Stimulated activated naive B cell treated with anti-CD40 and anti-IgM and Interleukin-4, amounts not matched to agents 10 μg/mL and 1 μg/mL and 100 μg/mL, for 72 hours (primary cell): ENCODE measurements around the gene TBC1D1.
A peak's percentile ranks its signal among the peaks of the same experiment; 100 is the strongest.

ENCODE experiments used
- ATAC-seq, 2 donors: fragments of 150-1000 bp; cut with Tn5 transposase; replicated peaks; 2 replicates each; pipeline ENCODE4 v1.10.0; 2021; ENCODE audit warnings: moderate library complexity in 1 of 2
- DNase-seq: peaks from one replicate; pipeline ENCODE4 v3.0.0; 2021
- H3K27ac Mint-ChIP-seq: one replicate; pipeline ENCODE4 v1.8.0; 2022; ENCODE audit warnings: mild to moderate bottlenecking, mixed read lengths
- H3K27me3 Mint-ChIP-seq, 2 donors: one replicate each; pipeline ENCODE4 v1.8.0; 2022; ENCODE audit warnings: mixed read lengths in 2 of 2
- H3K36me3 Mint-ChIP-seq, 2 donors: one replicate each; pipeline ENCODE4 v1.8.0; 2022; ENCODE audit warnings: mixed read lengths in 2 of 2, mild to moderate bottlenecking in 1 of 2
- H3K4me1 Mint-ChIP-seq, 2 donors: one replicate each; pipeline ENCODE4 v1.8.0; 2022; ENCODE audit warnings: mixed read lengths in 2 of 2, mild to moderate bottlenecking in 1 of 2
- H3K4me3 Mint-ChIP-seq, 2 donors: one replicate each; pipeline ENCODE4 v1.8.0; 2022; ENCODE audit warnings: mild to moderate bottlenecking in 2 of 2, mixed read lengths in 2 of 2, moderate library complexity in 1 of 2
- H3K9me3 Mint-ChIP-seq, 2 donors: one replicate each; pipeline ENCODE4 v1.8.0; 2022; ENCODE audit warnings: mixed read lengths in 2 of 2, mild to moderate bottlenecking in 1 of 2

TBC1D1 gene

GRCh38 chr4:38084877-38085711 lies 194.2 kb downstream of the TBC1D1 start:
- Mint-ChIP-seq H3K4me3 (no peak overlapping the region), H3K36me3 (peaks cover 30 to 34% of the 10 kb centered on the region in 2 donors), H3K9me3 (no peaks in the 10 kb centered on the region), H3K27me3 (no peaks in the 10 kb centered on the region), H3K27ac (no peak overlapping the region), H3K4me1 (peaks cover 14 to 24% of the 10 kb centered on the region in 2 donors)
- DNase-seq (no peak), ATAC-seq (no peak)

- H3K9me3 Mint-ChIP-seq: no peaks in the 10 kb centered on the region
- H3K4me3 Mint-ChIP-seq: no peak overlapping the region
- ATAC-seq (no peak), DNase-seq (no peak)
- H3K4me1 Mint-ChIP-seq: peaks cover 13 to 22% of the 10 kb centered on the region in 2 donors
- peaks cover 32 to 34% of the 10 kb centered on the region in 2 donors for H3K36me3 Mint-ChIP-seq
- no peaks in the 10 kb centered on the region for H3K27me3 Mint-ChIP-seq
- no peak overlapping the region for H3K27ac Mint-ChIP-seq
These were observed 194.9 kb downstream of the TBC1D1 start for GRCh38 chr4:38085751-38086150.

DNA sequence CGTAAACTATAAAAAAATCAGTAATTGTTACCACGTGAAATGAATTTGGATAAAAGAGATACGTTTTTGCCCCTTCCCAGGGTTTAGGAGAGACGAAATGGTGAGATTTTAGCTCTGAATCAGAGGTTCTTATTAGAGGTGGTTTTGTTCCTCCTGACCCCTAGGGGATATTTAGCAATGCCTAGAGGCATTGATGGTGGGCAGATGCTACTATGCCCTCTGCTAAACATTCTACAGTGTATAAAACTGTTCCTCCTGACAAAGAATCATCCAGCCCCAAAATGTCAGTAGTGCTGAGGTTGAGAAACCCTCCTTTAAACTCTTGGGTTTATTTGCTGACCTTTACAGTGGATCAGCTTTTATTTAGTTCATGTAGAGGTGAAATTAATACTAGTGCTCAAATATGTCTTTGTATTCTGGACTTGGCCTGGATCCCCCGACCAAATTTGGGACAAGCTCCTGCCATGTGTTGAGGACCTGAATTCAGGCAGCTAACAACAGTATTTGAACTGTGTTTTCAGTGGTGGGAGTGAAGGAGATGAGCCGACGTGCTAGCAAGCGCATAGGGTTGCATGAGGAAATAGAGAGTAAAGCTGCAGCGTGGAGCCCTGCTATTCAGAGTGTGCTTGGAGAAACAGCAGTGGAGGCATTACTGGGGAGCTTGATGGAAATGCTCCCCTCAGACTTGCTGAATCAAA lies 195.4 kb downstream of the TBC1D1 start:
- Mint-ChIP-seq H3K4me3 (no peak overlapping the region), H3K4me1 (peaks cover 10 to 22% of the 10 kb centered on the region in 2 donors), H3K36me3 (peaks cover 34 to 35% of the 10 kb centered on the region in 2 donors)

GRCh38 chr4:38086849-38087226 lies 196.0 kb downstream of the TBC1D1 start:
- no peaks in the 10 kb centered on the region for H3K27me3 Mint-ChIP-seq
- H3K4me1 Mint-ChIP-seq: peaks cover 10 to 25% of the 10 kb centered on the region in 2 donors
- DNase-seq (no peak), ATAC-seq (no peak)
- H3K27ac Mint-ChIP-seq: no peak overlapping the region
- H3K36me3 Mint-ChIP-seq: peaks cover 37 to 38% of the 10 kb centered on the region in 2 donors
- no peaks in the 10 kb centered on the region for H3K9me3 Mint-ChIP-seq
- no peak overlapping the region for H3K4me3 Mint-ChIP-seq

More for the DNA sequence above, 195.4 kb downstream of the TBC1D1 start:
- no peak for ATAC-seq
- Mint-ChIP-seq H3K9me3 (no peaks in the 10 kb centered on the region), H3K27ac (peak overlapping the region; percentile 25), H3K27me3 (no peaks in the 10 kb centered on the region)
- no peak for DNase-seq

GRCh38 chr4:38088321-38088720 lies 197.4 kb downstream of the TBC1D1 start:
- Mint-ChIP-seq H3K36me3 (peaks cover 37 to 38% of the 10 kb centered on the region in 2 donors), H3K4me1 (peaks cover 6 to 16% of the 10 kb centered on the region in 2 donors), H3K9me3 (no peaks in the 10 kb centered on the region), H3K27me3 (no peaks in the 10 kb centered on the region), H3K4me3 (no peak overlapping the region), H3K27ac (no peak overlapping the region)
- DNase-seq (no peak), ATAC-seq (no peak)

- Mint-ChIP-seq H3K27ac (no peak overlapping the region), H3K9me3 (no peaks in the 10 kb centered on the region), H3K36me3 (peaks cover 37 to 38% of the 10 kb centered on the region in 2 donors), H3K27me3 (no peaks in the 10 kb centered on the region), H3K4me1 (peaks cover 6 to 16% of the 10 kb centered on the region in 2 donors), H3K4me3 (no peak overlapping the region)
- DNase-seq (no peak), ATAC-seq (no peak)
These were observed 199.1 kb downstream of the TBC1D1 start for GRCh38 chr4:38089961-38090360.

GRCh38 chr4:38090455-38091246 lies 199.8 kb downstream of the TBC1D1 start:
- DNase-seq (no peak), ATAC-seq (peak in 1 of 2 donors; percentile 19)
- Mint-ChIP-seq H3K36me3 (peaks cover 42 to 43% of the 10 kb centered on the region in 2 donors), H3K4me3 (no peak overlapping the region), H3K4me1 (peaks cover 6 to 16% of the 10 kb centered on the region in 2 donors), H3K27ac (no peak overlapping the region), H3K9me3 (no peaks in the 10 kb centered on the region), H3K27me3 (no peaks in the 10 kb centered on the region)

DNA sequence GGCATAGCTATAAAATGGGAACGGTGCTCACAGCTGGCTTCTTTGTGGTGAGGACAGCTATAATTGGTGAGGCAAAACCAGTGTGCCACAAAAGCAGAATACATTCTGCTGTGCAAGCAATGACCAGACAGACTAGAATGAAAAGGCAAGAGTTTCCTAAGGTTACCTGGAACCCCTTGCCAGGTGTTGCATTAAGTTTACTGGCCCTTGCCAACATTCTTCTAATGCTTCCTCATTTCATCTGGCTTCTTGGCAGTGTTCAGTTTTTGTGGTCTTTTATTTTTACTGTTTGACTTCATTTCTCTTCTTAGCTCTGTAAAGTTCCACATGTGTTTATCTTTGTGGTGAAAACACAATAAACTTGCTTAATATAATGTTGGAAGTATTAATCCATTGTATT lies 200.8 kb downstream of the TBC1D1 start:
- H3K36me3 Mint-ChIP-seq: peaks cover 43 to 44% of the 10 kb centered on the region in 2 donors
- H3K9me3 Mint-ChIP-seq: no peaks in the 10 kb centered on the region
- no peaks in the 10 kb centered on the region for H3K27me3 Mint-ChIP-seq
- H3K4me1 Mint-ChIP-seq: peaks cover 6 to 16% of the 10 kb centered on the region in 2 donors
- no peak for DNase-seq
- ATAC-seq: no peak
- no peak overlapping the region for H3K4me3 Mint-ChIP-seq
- H3K27ac Mint-ChIP-seq: no peak overlapping the region

- no peaks in the 10 kb centered on the region for H3K27me3 Mint-ChIP-seq
- H3K4me1 Mint-ChIP-seq: peaks cover 6 to 16% of the 10 kb centered on the region in 2 donors
- peak overlapping the region; percentile 60 for H3K27ac Mint-ChIP-seq
- ATAC-seq (no peak), DNase-seq (no peak)
- no peaks in the 10 kb centered on the region for H3K9me3 Mint-ChIP-seq
- H3K36me3 Mint-ChIP-seq: peaks cover 39 to 42% of the 10 kb centered on the region in 2 donors
- H3K4me3 Mint-ChIP-seq: no peak overlapping the region
These were observed 201.8 kb downstream of the TBC1D1 start for GRCh38 chr4:38092701-38093100.

GRCh38 chr4:38094419-38094818 lies 203.5 kb downstream of the TBC1D1 start:
- no peaks in the 10 kb centered on the region for H3K27me3 Mint-ChIP-seq
- DNase-seq (no peak), ATAC-seq (no peak)
- peaks cover 42 to 45% of the 10 kb centered on the region in 2 donors for H3K36me3 Mint-ChIP-seq
- no peak overlapping the region for H3K4me3 Mint-ChIP-seq
- H3K4me1 Mint-ChIP-seq: peaks cover 6 to 16% of the 10 kb centered on the region in 2 donors
- H3K9me3 Mint-ChIP-seq: no peaks in the 10 kb centered on the region
- H3K27ac Mint-ChIP-seq: no peak overlapping the region

- Mint-ChIP-seq H3K27ac (no peak overlapping the region), H3K36me3 (peaks cover 43 to 49% of the 10 kb centered on the region in 2 donors), H3K27me3 (no peaks in the 10 kb centered on the region), H3K4me3 (no peak overlapping the region), H3K4me1 (peaks cover 2 to 9% of the 10 kb centered on the region in 2 donors), H3K9me3 (no peaks in the 10 kb centered on the region)
- no peak for ATAC-seq
- no peak for DNase-seq
These were observed 204.8 kb downstream of the TBC1D1 start for GRCh38 chr4:38095691-38096090.

DNA sequence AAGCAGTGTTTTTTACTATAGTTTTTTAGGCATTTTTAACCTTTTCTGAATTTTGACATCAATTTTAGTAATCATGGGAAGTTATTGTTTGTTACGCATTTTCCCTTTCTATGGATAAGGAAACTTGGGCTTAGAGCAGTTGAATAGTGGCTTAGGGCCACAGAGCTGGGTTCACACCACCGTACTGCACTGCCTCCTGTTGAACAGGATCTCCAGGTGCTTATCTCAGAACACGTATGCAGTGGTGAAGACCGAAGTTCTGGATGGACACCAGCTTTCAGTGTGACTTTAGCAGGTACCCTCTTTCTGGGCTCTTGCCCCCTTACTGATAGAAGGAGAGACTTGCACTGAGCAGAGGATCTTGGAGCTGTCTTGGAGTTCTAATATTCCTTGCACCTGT lies 206.9 kb downstream of the TBC1D1 start:
- Mint-ChIP-seq H3K27me3 (no peaks in the 10 kb centered on the region), H3K4me1 (no peaks in the 10 kb centered on the region), H3K27ac (no peak overlapping the region), H3K36me3 (peaks cover 36 to 45% of the 10 kb centered on the region in 2 donors), H3K9me3 (no peaks in the 10 kb centered on the region), H3K4me3 (no peak overlapping the region)
- no peak for ATAC-seq
- DNase-seq: no peak

GRCh38 chr4:38099020-38099600 lies 208.2 kb downstream of the TBC1D1 start:
- Mint-ChIP-seq H3K27ac (no peak overlapping the region), H3K36me3 (peaks cover 39 to 53% of the 10 kb centered on the region in 2 donors)
- ATAC-seq: no peak

GRCh38 chr4:38099908-38100407 lies 209.1 kb downstream of the TBC1D1 start:
- peaks cover 39 to 57% of the 10 kb centered on the region in 2 donors for H3K36me3 Mint-ChIP-seq
- ATAC-seq (no peak), DNase-seq (no peak)

More at GRCh38 chr4:38099020-38099600, 208.2 kb downstream of the TBC1D1 start:
- no peaks in the 10 kb centered on the region for H3K9me3 Mint-ChIP-seq
- no peak for DNase-seq
- H3K4me1 Mint-ChIP-seq: no peaks in the 10 kb centered on the region
- no peaks in the 10 kb centered on the region for H3K27me3 Mint-ChIP-seq
- H3K4me3 Mint-ChIP-seq: no peak overlapping the region

More at GRCh38 chr4:38099908-38100407, 209.1 kb downstream of the TBC1D1 start:
- Mint-ChIP-seq H3K27me3 (no peaks in the 10 kb centered on the region), H3K4me3 (no peak overlapping the region), H3K27ac (no peak overlapping the region), H3K4me1 (no peaks in the 10 kb centered on the region), H3K9me3 (no peaks in the 10 kb centered on the region)
